ENCODE data around the gene LTBP3.

Gene LTBP3

GRCh38 chr11:65499713-65500386 is 58.3 kb downstream of the LTBP3 start:
- Histone ChIP-seq H3K27me3 (ENCODE audit: low read length) (no peaks in the 10 kb centered on the region), H3K9me3 (ENCODE audit: insufficient read depth, low read length) (no peaks in the 10 kb centered on the region), H3K36me3 (ENCODE audit: low read length) (peaks cover 59% of the 10 kb centered on the region), H3K9ac (ENCODE audit: low read length) (peak overlapping the region; percentile 89), H3F3A (ENCODE audit: insufficient read depth) (peaks cover 81% of the 10 kb centered on the region), H3K4me2 (ENCODE audit: low read depth, low read length, poor library complexity, severe bottlenecking) (peak overlapping the region; percentile 86), H3K4me3 (ENCODE audit: insufficient read depth, low read length, poor library complexity, severe bottlenecking) (peak overlapping the region; percentile 77), H4K20me1 (ENCODE audit: low read depth, low read length) (peaks cover 48% of the 10 kb centered on the region), H2AFZ (ENCODE audit: low read depth, low read length, severe bottlenecking) (no peak overlapping the region), H3K79me2 (ENCODE audit: insufficient read depth, low read length) (peaks cover 61% of the 10 kb centered on the region), H3K9me2 (replicated peaks; ENCODE audit: insufficient read depth, low read length) (no peaks in the 10 kb centered on the region), H3K27ac (ENCODE audit: low read depth, low read length) (peak overlapping the region; percentile 98)
- TF ChIP-seq EZH2phosphoT487 (conservative IDR thresholded peaks at IDR 0.05; ENCODE audit: low read length) (no peak), CTCF (IDR thresholded peaks at IDR 0.05; ENCODE audit: insufficient read depth, low read length, poor library complexity, severe bottlenecking) (no peak)

- H3K27me3 ChIP-seq (ENCODE audit: low read length) = no peaks in the 10 kb centered on the region
- peak within 1 kb of the TSS; percentile 98 for H3K27ac ChIP-seq (ENCODE audit: low read depth, low read length)
- peaks cover 41% of the 10 kb centered on the region for H4K20me1 ChIP-seq (ENCODE audit: low read depth, low read length)
- no peaks in the 10 kb centered on the region for H3K9me3 ChIP-seq (ENCODE audit: insufficient read depth, low read length)
- H3K9me2 ChIP-seq (replicated peaks; ENCODE audit: insufficient read depth, low read length) = no peaks in the 10 kb centered on the region
- H3K79me2 ChIP-seq (ENCODE audit: insufficient read depth, low read length) = peaks cover 53% of the 10 kb centered on the region
- H3K9ac ChIP-seq (ENCODE audit: low read length) = peak within 1 kb of the TSS; percentile 89
- peak within 1 kb of the TSS; percentile 86 for H3K4me2 ChIP-seq (ENCODE audit: low read depth, low read length, poor library complexity, severe bottlenecking)
- H2AFZ ChIP-seq (ENCODE audit: low read depth, low read length, severe bottlenecking) = peak within 1 kb of the TSS; percentile 45
- TF ChIP-seq EZH2phosphoT487 (conservative IDR thresholded peaks at IDR 0.05; ENCODE audit: low read length) = no peak
- TF ChIP-seq CTCF (IDR thresholded peaks at IDR 0.05; ENCODE audit: insufficient read depth, low read length, poor library complexity, severe bottlenecking) = no peak
- peaks cover 52% of the 10 kb centered on the region for H3K36me3 ChIP-seq (ENCODE audit: low read length)
- peak within 1 kb of the TSS; percentile 77 for H3K4me3 ChIP-seq (ENCODE audit: insufficient read depth, low read length, poor library complexity, severe bottlenecking)
- peaks cover 74% of the 10 kb centered on the region for H3F3A ChIP-seq (ENCODE audit: insufficient read depth)
Observed at GRCh38 chr11:65498977-65499712, 59.0 kb downstream of the LTBP3 start, which contains the start of gene MALAT1. TSS of gene MALAT1 (plus strand) at chr11:65499045.

- Histone ChIP-seq H3K79me2 (ENCODE audit: insufficient read depth, low read length) (peaks cover 49% of the 10 kb centered on the region), H3K27me3 (ENCODE audit: low read length) (no peaks in the 10 kb centered on the region), H3K27ac (ENCODE audit: low read depth, low read length) (peak overlapping the region; percentile 98), H4K20me1 (ENCODE audit: low read depth, low read length) (peaks cover 36% of the 10 kb centered on the region), H3K4me3 (ENCODE audit: insufficient read depth, low read length, poor library complexity, severe bottlenecking) (peak overlapping the region; percentile 77), H3K9ac (ENCODE audit: low read length) (peak overlapping the region; percentile 89), H3K9me3 (ENCODE audit: insufficient read depth, low read length) (no peaks in the 10 kb centered on the region), H3K36me3 (ENCODE audit: low read length) (peaks cover 47% of the 10 kb centered on the region), H2AFZ (ENCODE audit: low read depth, low read length, severe bottlenecking) (peak overlapping the region; percentile 45), H3K9me2 (replicated peaks; ENCODE audit: insufficient read depth, low read length) (no peaks in the 10 kb centered on the region), H3F3A (ENCODE audit: insufficient read depth) (peaks cover 69% of the 10 kb centered on the region), H3K4me2 (ENCODE audit: low read depth, low read length, poor library complexity, severe bottlenecking) (peak overlapping the region; percentile 86)
- TF ChIP-seq CTCF (IDR thresholded peaks at IDR 0.05; ENCODE audit: insufficient read depth, low read length, poor library complexity, severe bottlenecking) (no peak), EZH2phosphoT487 (conservative IDR thresholded peaks at IDR 0.05; ENCODE audit: low read length) (no peak)
Observed at GRCh38 chr11:65498727-65498976, 59.5 kb downstream of the LTBP3 start.
